HG02678 (cell line): ENCODE data around the gene TMEM271.

Experiments
- ATAC-seq: cut with Tn5 transposase; IDR thresholded peaks from one replicate; pipeline ENCODE4 v1.9.1; 2021; ENCODE audit warnings: mild to moderate bottlenecking, moderate library complexity; ENCODE audit not compliant: unreplicated experiment

TMEM271 gene

DNA sequence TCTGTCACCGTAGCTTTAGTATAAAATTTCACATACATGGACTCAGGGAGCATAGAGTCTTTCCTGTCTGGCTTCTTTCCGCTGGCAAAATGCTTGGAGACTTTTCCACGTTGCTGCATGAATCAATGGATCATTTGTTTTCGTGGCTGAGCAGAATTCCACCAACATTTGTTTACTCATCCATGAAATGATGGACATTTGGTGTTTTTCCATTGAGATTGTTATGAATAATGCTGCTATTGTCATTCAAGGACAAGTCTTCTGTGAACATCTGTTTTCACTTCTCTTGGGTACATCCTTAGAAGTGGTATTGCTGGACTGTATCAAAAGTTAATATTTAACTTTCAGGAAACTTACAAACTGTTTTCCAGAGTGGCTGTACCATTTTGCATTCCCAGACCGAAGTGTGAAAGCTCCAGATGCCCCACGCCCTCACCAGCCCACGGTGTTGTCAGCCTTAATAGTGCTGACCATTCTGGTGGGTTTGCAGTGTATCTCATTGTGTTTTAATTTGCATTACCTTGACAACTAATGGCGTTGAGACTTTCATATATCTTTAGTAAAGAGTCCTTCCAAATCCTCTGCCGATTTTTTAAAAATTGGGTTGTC is 5.8 kb upstream of the TMEM271 start:
- no peak for ATAC-seq

DNA sequence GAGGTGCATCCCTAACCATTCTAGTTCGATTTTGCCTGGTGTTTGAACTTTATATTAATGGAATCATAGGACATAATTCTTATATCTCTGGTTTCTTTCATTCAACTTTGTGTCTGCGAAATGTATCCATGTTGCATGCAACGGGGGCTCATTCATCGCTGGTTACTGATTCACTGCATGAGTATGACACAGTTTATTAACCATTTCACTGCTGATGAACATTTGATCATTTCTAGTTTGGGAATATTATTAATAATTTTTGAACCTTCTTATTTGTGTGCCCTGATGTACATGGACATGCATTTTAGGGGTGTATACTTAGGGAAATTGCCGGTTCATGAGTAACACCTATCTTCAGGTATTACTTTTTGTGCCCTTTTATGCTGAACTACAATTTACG is 5.1 kb upstream of the TMEM271 start:
- ATAC-seq, result no peak

DNA sequence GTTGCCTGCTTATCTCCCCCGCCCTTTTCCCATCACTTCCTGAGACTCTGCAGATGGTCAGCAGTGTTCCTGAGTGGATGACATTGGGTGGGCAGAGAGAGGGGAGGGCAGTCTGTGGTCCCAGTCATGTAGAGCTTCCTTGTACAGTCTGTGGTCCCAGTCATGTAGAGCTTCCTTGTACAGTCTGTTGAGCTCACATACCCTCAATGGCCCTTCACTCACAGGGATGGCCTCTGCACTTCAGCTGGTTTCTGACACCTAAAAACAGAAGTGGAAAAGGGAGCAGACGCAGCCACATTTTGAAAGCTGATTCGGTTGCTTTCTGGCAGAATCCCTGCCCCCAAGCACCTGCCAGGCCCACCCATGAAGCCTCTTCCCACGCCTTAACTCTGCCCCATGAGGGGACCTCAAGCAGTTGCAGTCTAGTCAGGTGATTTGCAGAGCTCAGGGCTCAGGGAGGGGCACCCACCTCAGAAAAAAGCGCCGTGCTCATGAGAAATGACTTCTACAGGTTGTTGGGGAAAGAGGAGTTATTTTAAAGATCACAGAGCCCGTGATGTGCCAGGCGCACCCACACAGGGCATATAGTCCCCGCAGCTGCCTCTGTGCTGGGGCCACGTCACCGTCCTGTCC is 3.6 kb upstream of the TMEM271 start:
- ATAC-seq, result no peak

DNA sequence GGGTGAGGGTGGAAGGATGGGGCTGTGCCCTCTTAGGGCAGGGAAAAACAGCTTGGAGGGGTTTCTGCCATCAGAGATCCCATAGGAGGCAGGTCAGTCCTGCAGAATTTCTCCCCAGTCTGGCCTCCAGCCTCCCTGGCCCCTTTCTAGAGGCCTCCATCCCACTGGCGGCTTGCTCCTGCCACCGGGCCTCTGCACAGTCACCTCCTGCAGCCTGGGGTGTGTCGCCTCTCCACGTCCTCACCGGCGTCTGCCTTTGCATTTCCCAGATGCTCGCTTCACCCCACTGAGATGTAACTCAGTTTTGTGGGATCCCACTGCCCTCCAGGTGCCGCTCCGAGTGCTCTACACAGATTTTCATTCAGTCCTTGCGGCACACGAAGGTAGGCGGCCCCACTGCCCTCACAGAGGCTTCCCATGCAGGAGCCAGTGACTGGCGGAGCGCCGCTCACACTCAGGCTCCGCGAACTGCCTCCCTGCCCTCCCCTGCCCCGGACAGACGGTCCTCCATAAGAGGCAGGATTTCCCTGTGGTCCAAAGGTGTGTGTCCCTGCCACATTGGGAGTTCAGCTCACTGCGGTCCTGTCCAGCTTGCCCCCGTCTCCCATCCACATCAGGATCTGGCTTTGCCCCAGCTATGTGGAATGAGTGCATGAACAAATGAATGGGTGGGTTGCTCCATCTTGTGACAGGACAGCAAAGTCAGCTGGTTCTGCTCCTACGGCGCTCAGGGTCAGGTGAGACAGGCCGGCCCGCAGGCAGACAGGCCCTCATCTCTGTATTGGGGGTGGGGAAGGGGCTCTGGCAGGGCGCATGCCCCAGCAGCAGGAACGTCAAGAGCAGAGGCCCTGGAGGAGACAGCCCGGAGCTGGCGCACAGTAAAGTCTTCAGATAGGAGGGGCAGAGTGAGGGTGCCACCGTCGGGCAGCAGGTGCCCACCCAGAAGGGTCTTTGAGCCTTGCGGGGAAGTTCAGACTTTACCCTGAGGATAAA is 2.7 kb upstream of the TMEM271 start:
- no peak for ATAC-seq

DNA sequence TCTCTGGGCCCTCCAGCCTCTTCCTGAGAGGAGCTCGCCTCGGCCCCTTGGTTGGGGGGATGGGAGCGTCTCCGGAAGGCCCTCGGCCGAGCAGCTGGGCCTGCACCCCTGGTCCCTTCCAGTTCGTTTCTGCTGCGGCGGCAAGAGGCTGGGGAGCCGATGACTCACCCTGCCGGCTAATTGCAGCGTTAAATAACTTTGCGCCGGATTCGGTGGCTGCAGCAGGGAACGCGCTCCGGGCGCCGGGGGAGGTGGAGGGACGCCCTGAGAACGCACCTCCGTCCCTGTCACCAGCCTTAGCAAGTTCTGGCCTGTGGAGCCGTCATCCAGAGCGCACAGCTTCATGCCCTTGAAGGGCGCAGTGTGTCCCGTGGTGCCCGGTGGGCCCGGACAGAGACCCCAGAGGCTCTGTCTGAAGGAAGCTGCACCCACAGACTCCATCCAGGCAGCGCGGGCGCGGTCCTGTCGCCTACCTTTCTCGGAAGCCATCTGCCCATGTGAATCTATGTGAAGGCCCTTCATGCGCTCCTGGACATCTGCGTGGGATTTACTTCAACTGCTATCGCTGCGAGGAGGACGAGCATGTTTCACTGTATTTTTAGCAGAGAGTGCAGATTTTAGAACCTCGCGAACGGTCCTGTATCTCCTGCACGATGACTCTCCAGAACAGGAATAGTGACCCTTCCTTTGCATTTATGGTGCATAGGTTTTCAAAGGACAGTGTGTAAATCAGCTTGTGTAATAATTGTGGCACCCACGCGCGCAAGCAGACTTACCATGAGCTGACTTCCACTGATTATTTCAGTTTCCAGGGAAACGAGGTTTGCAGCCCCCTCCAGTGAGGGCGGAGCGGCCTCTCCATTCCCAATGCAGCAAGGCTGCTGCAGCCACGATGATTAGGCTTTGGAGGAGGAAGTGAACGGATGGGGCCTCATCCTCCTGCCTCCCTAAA is 1.7 kb upstream of the TMEM271 start:
- ATAC-seq, result no peak

DNA sequence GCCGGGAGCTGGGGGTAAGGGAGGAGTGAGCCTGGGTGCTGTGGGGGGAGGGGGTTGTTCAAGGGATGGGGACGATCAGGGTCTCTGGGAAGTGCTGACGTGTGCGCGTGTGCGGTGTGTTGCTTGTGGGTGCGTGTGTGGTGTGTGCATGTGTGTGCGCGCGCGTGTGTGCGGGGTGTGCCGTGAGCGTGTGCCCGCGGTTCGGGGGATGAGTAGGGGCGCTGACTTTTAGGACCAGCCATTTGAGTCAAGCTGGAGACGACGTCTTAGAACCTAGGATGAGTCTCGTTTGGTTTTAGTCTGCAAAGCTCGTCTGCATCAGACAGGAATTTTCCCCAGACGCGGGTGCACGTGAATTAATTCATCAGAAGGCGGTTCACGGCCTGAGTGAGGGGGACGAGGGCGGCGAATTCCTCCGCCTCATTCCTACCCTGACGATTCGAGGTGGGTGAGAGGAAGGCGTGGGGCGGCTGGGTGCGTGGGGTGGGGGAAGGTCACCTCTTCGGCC is 950 bp upstream of the TMEM271 start:
- ATAC-seq, result no peak

DNA sequence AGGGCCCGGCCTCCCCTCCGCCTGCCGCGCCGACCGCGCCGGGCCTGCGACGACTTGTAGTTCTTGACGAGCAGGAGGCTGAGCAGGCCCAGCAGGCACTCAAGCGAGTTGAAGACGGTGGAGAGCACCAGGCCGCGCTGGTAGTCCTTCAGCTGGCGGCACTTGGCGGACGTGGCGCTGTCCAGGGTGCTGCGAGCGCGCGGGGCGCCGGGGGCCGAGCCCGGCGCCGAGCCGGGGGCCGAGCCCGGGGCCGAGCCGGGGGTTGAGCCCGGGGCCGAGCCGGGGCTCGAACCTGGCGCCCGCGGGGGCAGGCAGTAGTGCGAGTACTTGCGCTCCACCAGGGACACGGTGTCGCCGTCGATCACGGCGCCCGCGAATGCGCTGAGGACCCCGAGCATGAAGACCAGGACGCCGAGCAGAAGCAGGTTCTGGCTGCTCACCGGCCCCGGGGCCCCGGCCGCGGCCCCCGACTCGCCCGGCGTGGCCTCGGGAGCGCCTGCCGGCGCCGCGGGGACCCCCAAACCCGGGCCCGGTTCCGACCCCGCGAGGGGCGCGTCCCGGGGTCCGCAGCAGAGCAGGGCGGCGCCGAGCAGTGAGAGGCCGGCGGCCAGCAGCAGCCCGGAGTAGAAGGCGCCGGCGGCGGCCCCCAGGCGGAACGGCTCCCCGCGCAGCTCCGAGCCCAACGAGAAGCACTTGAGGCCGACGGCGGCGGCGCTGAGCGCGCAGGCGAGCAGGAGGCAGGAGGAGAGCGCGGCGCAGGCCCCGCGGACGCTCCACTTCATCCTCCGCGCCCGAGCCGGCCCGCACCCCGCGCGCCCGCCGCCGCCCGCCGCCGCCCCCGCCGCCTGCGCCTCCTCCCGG is 584 bp downstream of the TMEM271 start:
- no peak for ATAC-seq

DNA sequence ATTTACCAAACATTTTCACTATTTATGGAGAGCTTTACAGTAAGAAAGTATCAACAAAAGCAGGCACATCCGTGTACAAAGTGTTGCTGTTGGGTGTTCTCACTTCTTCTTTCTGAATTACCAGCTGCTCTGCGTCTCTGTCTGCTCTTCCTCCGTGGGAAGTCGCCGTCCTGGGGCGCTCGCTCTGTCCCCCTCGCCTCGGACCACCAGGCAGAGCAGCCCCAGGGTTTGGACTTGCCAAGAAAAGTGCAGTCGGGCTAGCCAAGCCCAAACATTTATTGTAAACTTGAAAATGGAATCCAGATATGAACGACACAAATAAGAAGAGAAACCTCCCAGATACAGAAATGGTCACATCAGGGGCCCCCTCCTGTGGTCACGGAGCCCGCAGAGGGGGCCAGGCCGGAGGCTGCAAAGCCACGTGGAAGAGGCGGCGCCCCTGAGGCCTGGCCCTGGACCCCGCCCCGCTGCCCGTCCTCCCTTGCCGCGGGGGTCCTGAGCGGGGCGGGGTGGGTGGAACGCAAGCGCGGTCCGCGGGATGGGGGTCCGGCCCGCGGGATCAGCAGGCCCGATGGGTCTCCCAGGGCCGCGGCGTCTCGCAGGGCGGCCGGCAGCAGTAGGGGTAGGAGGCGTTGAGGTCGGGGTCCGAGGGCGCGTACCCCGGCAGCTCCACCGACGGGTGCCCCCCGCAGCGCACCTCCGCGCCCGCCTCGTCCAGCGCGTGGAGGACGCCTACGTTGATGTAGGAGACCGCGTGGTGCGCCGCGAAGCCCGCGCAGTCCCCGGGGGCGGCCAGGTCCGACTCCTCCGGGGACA is 1.5 kb downstream of the TMEM271 start:
- ATAC-seq, result no peak

DNA sequence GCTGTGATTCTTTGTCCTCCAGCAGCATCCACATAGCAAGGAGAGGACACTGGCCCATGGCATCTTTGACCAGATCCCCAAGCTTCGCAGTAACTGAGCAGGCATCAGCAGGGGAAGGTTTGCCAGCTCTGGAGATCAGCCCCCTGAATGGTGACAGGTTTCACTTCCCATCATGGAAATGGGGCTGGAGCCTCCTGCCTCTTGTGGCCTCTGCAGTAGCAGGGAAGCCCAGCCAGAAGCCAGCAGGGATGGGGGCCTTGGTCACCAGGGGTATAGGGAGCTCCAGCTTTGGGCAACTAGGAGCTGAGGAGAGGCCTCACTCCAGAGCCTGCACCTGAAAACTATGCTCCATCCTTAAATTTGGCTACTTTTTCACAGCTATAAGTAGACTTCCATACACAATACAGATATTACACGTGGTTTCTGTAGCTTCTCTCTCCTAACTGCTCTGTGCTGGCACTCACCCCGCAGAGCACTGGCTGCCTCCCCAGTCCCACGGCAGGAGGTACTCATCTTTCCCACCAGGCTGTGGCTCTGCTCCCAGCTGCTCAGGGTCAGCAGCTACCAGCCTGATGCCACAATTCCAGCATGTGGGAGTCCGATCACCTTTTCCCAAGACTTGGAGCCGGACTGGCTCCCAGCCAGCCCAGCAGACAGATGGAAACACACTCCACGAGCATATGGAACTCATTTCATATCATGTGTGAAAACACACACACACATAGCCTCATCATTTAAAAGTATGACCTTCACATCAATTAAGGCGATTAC is 2.8 kb downstream of the TMEM271 start:
- no peak for ATAC-seq

DNA sequence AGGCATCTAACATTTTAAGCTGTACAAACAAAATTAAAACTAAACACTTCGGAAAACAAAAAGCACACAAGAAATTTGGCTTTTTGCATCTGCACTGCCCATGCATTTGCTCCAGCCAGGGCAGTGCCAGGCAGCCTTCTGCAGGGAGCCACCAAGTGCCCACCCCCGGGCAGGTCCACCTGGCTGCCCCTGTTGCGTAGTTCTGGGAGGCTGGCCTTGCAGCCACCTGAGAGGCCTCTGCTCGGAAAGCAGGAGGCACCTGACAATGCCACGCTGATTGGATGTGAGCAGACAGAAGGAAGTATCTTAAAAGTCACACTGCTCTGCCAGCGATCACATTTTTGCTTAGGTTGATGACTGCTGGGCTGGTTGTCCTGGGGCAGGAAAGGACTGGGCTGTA is 3.5 kb downstream of the TMEM271 start:
- no peak for ATAC-seq

DNA sequence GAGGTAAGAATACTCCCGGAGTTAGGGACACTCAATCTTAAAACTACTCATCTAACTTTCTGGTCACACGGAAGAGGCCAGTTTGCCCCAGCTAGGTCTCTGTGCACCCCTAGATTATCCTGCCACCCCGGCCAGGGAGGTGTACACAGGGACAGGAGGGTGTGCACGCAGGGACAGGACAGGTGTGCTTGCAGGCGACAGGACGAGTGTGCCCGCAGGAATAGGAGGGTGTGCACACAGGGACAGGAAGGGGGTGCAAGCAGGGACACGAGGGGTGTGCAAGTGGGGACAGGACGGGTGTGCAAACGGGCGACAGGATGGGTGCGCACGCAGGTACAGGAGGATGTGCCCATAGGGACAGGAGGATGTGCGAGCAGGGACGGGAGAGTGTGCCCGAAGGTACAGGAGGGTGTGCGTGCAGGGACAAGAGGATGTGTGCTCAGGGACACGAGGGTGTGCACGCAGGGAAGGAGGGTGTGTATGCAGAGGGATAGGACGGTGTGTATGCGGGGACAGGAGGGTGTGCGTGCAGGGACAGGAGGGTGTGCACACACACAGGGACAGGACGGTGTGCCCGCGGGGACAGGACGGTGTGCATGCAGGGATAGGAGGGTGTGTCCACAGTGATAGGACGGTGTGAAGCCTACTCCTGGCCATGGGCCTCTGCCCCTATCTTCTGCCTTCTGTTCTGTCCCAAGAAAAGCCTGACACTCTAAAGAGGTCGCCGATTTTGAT is 4.1 kb downstream of the TMEM271 start:
- no peak for ATAC-seq

DNA sequence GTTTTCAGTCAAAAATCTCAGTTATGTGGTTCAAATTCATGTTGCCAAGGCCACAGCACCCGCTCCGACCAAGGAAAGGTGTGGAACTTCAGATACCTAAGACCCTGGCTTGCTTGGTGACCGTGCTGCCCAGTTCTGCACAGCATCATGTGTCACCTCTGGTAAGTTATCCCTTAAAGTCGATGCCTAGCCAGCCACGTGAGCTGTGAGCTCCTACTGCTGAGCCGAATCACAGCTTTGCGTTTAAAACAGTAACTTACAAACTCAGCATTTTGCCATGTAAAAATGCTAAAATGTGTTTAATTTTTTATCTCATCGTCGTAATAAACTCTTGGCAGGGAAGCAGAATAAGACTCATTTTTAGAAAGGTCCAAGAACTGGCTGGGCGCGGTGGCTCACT is 5.3 kb downstream of the TMEM271 start:
- no peak for ATAC-seq

DNA sequence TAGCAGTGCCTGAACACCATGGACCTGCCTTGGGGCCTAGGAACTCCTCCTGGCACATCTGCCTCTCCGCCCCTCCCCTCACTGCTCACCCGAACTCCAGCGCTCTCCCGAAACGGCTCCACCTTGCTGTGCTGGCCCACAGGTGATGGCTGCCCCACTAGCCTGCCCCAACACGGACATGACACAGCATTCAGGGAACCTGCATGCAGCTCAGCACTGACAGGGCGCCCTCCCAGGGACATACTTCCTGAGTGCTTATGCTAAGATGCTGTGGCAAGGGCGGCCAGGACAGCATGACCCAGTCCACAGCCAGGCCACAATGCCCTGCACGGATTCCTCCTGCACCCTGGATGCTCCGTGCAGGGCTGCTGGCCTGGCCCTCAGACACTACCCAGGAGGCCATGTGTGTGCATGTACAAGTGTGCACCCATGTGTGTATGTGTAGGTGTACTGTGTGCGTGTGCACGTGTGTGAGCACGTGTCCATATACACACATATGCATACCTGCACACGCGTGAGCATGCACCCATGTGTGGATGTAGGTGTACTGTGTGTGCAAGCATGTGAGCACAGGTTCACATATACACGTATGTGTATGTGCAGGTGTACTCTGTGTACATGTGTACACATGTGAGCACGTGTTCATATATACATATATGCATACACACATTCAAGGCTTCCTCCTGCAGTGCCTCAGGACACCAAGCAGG is 6.0 kb downstream of the TMEM271 start:
- no peak for ATAC-seq

DNA sequence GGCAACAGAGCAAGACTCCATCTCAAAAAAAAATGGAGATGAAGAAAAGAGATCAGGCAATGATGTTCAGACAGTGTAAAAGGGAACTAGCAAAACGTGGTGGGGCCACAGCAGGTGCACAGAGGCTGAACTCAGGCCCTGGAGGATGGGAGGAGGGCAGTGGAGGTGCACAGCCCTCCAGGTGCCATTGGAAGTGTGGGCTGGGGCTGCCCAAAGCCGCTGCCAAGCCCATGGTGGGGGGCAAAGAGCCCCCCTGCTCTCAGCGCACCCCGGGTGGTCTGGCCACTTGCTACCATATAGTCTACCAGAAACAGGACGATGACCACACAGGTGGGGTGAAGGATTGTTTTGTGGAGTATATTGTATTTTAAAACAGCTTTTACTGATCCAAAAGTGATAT is 7.1 kb downstream of the TMEM271 start:
- ATAC-seq, result no peak

DNA sequence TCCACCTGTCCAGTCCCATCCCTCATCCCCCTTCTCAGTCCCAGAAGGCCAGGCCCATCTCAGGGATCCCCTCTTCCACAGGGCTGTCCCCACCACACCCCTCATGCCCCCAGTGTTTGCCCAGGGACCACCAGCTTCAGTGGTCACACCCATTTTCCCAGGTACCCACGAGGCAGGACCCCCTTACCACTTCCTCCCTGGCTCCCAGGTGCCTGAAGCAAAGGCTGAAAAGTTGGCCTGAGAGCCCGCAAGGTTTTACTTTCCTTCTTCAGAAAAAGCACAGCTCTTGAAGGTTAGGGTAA is 7.8 kb downstream of the TMEM271 start:
- ATAC-seq, result no peak

DNA sequence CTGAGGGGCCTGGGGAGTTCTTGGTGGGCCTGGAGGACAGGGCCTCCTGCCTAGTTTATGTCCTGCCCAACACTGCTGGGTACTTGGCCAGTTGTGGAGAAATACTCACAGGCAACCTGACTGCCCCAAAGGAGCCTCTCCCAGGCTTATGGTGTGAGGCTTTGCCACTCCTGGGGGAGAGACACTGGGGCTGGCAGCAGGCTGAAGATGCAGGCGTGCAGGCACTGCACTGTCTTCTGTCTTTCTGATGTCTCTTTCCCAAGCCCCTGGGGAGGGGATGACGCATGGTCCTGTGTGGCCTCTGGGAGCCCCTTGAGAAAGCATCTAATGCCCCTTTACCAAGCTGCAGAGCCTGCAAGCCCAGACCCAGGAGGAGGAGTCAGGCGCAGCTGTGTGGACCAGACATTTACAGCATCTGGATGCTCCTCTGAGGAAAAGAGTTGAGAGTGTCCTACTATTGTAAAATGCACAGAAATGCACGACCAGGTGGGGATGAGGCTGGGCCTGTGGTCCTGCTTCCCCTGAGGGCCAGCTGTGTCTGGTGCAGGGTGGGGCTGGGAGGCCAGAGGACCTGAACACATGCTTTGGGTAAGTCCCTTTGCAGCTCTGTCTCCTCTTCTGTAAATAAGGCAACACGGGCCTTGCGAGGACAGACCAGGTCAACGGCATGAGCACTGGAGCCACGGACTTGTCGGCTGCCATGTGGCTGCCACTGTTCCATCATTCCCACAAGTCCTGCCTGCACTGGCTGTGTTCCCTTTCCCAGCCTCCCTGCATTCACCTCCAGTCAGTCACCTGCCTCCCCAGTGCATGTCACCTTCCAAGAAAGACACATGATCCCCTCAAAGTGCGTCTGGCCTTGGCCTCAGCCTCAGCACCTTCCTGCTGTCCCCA is 8.4 kb downstream of the TMEM271 start:
- no peak for ATAC-seq
